Brain microvascular endothelial cell (primary cell): Measurements from ENCODE around the gene ZBTB3.

ENCODE experiments used
- DNase-seq: peaks from one replicate; pipeline ENCODE4 v3.0.0-alpha.2; 2020
- H3K27ac ChIP-seq: fragments of 250-450 bp; sonication (Bioruptor Pico); 2 replicates; pipeline ENCODE4 v1.5.1; 2020; ENCODE audit warnings: mild to moderate bottlenecking, moderate library complexity
- H3K27me3 ChIP-seq: fragments of 250-450 bp; sonication (Bioruptor Pico); replicated peaks from 2 replicates; pipeline ENCODE4 v1.5.1; 2020; ENCODE audit warnings: mild to moderate bottlenecking
- H3K36me3 ChIP-seq: fragments of 250-450 bp; sonication (Bioruptor Pico); replicated peaks from 2 replicates; pipeline ENCODE4 v1.5.1; 2020; ENCODE audit warnings: mild to moderate bottlenecking
- H3K4me3 ChIP-seq: 2 replicates; pipeline ENCODE4 v1.5.1; 2011; ENCODE audit warnings: low read depth, mild to moderate bottlenecking, control low read depth, low read length, moderate library complexity
- CTCF ChIP-seq: IDR thresholded peaks from 2 replicates; pipeline ENCODE4 v1.5.1; 2011; ENCODE audit warnings: low read depth, mild to moderate bottlenecking, moderate library complexity, low read length, control low read depth, inconsistent platforms; ENCODE audit errors: missing control alignments
- in situ Hi-C: cut with HindIII; loops from 2 replicates; pipeline ENCODE4 v1.10.0; 2017; ENCODE audit warnings: low sequenced_read_pairs, low pct_ligation_motif_present

ZBTB3 gene

GRCh38 chr11:62786318-62787004 is 32.5 kb upstream of the ZBTB3 start:
- peak; percentile 75 for DNase-seq
- TF ChIP-seq CTCF = peak; percentile 100
- in situ Hi-C loops = no loop called here

GRCh38 chr11:62782753-62783152 is 28.8 kb upstream of the ZBTB3 start:
- DNase-seq = no peak
- Histone ChIP-seq H3K36me3 (peaks cover 2% of the 10 kb centered on the region), H3K27me3 (no peaks in the 10 kb centered on the region), H3K27ac (no peak overlapping the region), H3K4me3 (no peak overlapping the region)
- in situ Hi-C loops = no loop called here
- no peak for TF ChIP-seq CTCF

More at GRCh38 chr11:62786318-62787004, 32.5 kb upstream of the ZBTB3 start:
- Histone ChIP-seq H3K4me3 (peak overlapping the region; percentile 90), H3K27ac (peak overlapping the region; percentile 65), H3K27me3 (no peaks in the 10 kb centered on the region), H3K36me3 (peaks cover 15% of the 10 kb centered on the region)

- H3K4me3 ChIP-seq = no peak overlapping the region
- H3K27ac ChIP-seq = no peak overlapping the region
- DNase-seq = no peak
- in situ Hi-C loops = no loop called here
- no peaks in the 10 kb centered on the region for H3K27me3 ChIP-seq
- TF ChIP-seq CTCF = no peak
- H3K36me3 ChIP-seq = peaks cover 9% of the 10 kb centered on the region
Measured at GRCh38 chr11:62778441-62778840, 24.5 kb upstream of the ZBTB3 start.

GRCh38 chr11:62777389-62777788 is 23.4 kb upstream of the ZBTB3 start:
- in situ Hi-C loops = no loop called here
- Histone ChIP-seq H3K27ac (no peak overlapping the region), H3K27me3 (no peaks in the 10 kb centered on the region), H3K36me3 (peaks cover 9% of the 10 kb centered on the region), H3K4me3 (no peak overlapping the region)
- no peak for TF ChIP-seq CTCF
- no peak for DNase-seq

GRCh38 chr11:62775646-62776045 is 21.7 kb upstream of the ZBTB3 start:
- no peak for DNase-seq
- Histone ChIP-seq H3K36me3 (peaks cover 9% of the 10 kb centered on the region), H3K27ac (no peak overlapping the region), H3K4me3 (no peak overlapping the region), H3K27me3 (no peaks in the 10 kb centered on the region)
- in situ Hi-C loops = no loop called here
- no peak for TF ChIP-seq CTCF

GRCh38 chr11:62774407-62774806 is 20.4 kb upstream of the ZBTB3 start:
- TF ChIP-seq CTCF = no peak
- H3K36me3 ChIP-seq = peaks cover 9% of the 10 kb centered on the region
- H3K27ac ChIP-seq = no peak overlapping the region
- no peak for DNase-seq
- H3K27me3 ChIP-seq = no peaks in the 10 kb centered on the region
- no peak overlapping the region for H3K4me3 ChIP-seq
- in situ Hi-C loops = no loop called here
